Kidney (tissue), 14 donors: ENCODE data around the gene WFS1. TPM values are rescaled to one million over a fixed set of nuclear protein-coding genes. Genes with fewer than 3 reads are reported as not detected.
A peak's percentile ranks its signal among the peaks of the same experiment; 100 is the strongest.

ENCODE experiments used
- DNase-seq, 5 donors: peaks; one replicate each; pipeline ENCODE4 v3.0.0-alpha.2; 2013 to 2020
- FAIRE-seq: peaks from 2 replicates; lab custom pipeline; 2012; peaks lifted over from hg19 to GRCh38; lab: Jason Lieb, UNC
- H3K27ac ChIP-seq, 2 donors: one replicate each; pipeline ENCODE4 v1.7.0; 2013; ENCODE audit warnings: low read depth in 2 of 2, low read length in 2 of 2, inconsistent platforms in 1 of 2
- H3K27me3 ChIP-seq: one replicate; pipeline ENCODE4 v1.7.1; 2013; ENCODE audit warnings: low read length, inconsistent platforms; ENCODE audit not compliant: control insufficient read depth, insufficient read depth
- H3K36me3 ChIP-seq, 3 donors: one replicate each; pipeline versions ENCODE4 v1.7.0 to v1.7.1; 2013; ENCODE audit warnings: low read length in 3 of 3, control low read depth in 1 of 3, inconsistent platforms in 1 of 3; ENCODE audit not compliant: insufficient read depth in 3 of 3, control insufficient read depth in 2 of 3
- H3K4me1 ChIP-seq, 3 donors: one replicate each; pipeline versions ENCODE4 v1.7.0 to v1.7.1; 2013; ENCODE audit warnings: low read length in 3 of 3, inconsistent platforms in 1 of 3, low read depth in 1 of 3; ENCODE audit not compliant: control insufficient read depth in 2 of 3, insufficient read depth in 2 of 3
- H3K4me3 ChIP-seq, 3 donors: one replicate each; pipeline versions ENCODE4 v1.7.0 to v1.8.1; 2013; ENCODE audit warnings: low read length in 3 of 3, control low read depth in 1 of 3, inconsistent platforms in 1 of 3
- H3K9ac ChIP-seq, 3 donors: one replicate each; pipeline versions ENCODE4 v1.7.0 to v1.7.1; 2013; ENCODE audit warnings: low read length in 3 of 3, control low read depth in 1 of 3, inconsistent platforms in 1 of 3
- H3K9me3 ChIP-seq, 3 donors: one replicate each; pipeline versions ENCODE4 v1.7.0 to v1.7.1; 2013; ENCODE audit warnings: low read length in 3 of 3, control low read depth in 1 of 3, inconsistent platforms in 1 of 3; ENCODE audit not compliant: control insufficient read depth in 2 of 3, insufficient read depth in 1 of 3
- CTCF ChIP-seq: IDR thresholded peaks from 3 replicates; pipeline ENCODE4 v1.5.1; 2012; ENCODE audit warnings: mild to moderate bottlenecking, moderate library complexity, borderline replicate concordance; ENCODE audit not compliant: insufficient read depth; ENCODE audit errors: extremely low read depth
- intact Hi-C: fragments of 100-400 bp; cut with DNase I; formaldehyde crosslinking; loops from one replicate; pipeline ENCODE4 v1.11.1; 2022
- polyA plus RNA-seq: library from polyadenylated mRNA; stranded (reverse); fragments of 350-450 nt; fragmentation: Illumina TruSeq; extraction: RNeasy Lipid Tissue Mini Kit (QIAGEN cat#74804); gene quantifications from one replicate; pipeline ENCODE4 v1.2.3, GENCODE V29; 2014; ENCODE audit warnings: low read depth, low replicate concordance; ENCODE audit not compliant: insufficient read depth
- total RNA-seq: library from RNA; stranded (reverse); fragmentation: NEBNext Ultra II Directional; extraction: Animal tissue kit (Norgen Biotek cat#: 25700); gene quantifications from one replicate; pipeline ENCODE4 v1.2.1, GENCODE V29; 2021
- donor health status: control.
- donor health status: control.
- donor health status: control.
- donor health status: control.
- donor health status: control.
- donor health status: DM: yes; HTN: yes; CAD: no.
- donor health status: Normal renal cell carcinoma (clear cell type).

WFS1 gene
- total and polyA plus RNA-seq, 2 donors from 2014 or later: 20.8 to 31.4 TPM

DNA sequence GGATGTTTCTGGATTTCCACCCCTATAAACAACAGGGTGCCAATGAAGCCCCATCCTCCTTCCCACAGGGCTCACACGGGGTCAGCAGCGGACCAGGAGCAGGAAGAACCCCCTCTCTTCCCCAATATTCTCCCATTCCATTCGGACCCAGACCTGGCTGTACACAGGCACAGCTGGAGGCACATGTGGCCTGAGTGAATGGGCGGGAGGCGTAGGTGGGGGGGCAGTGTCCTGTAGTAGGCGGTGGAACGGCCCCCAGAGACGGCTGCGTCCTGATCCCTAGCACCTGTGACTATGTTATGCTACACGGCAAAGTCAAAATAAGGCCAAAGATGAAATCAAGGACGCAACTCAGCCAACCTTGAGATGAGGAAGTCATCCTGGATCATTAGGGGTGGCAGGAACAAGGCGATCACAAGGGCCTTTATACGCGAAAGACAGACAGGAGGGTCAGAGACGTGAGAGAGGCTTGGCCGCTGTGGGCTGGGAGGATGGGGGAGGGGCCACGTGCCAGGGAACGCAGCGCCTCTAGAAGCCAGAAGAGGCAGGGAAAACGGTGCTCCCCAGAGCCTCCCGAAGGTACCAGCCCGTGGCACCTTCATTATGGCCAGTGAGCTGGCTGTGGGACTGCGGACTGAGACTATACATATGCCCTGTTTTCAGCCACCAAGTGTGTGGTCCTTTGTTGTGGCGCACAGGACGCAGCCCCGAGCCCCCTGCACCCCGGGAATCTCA is 75.6 kb downstream of the WFS1 start:
- Histone ChIP-seq H3K4me3 (no peak overlapping the region), H3K36me3 (no peaks in the 10 kb centered on the region), H3K9me3 (no peaks in the 10 kb centered on the region), H3K4me1 (no peaks in the 10 kb centered on the region), H3K9ac (no peak overlapping the region), H3K27me3 (no peaks in the 10 kb centered on the region), H3K27ac (no peak overlapping the region)
- FAIRE-seq (no peak), DNase-seq (peak in 1 of 5 donors; percentile 12)
- intact Hi-C loops: no loop called here
- no peak for TF ChIP-seq CTCF

DNA sequence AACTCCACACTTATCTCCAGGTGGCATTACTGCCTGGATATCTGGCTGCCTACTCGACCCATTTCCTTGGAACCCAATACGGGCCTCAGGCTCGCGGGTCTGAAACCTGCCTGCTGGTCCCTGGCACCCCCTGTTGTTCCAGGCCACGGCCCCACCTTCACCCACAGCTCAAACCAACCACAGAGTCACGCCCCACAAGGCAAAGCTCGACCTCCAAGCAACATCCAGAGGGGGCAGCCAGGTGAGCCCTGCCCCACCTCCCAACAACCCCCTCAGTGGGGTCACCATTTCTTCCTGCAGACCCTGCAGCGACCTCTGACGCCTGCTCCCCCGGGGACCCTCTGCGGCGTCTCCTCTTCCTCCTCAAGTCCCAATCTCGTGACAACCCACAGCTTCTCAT is 76.2 kb downstream of the WFS1 start:
- DNase-seq: peak in 1 of 5 donors; percentile 39
- no peak overlapping the region for H3K4me3 ChIP-seq
- no peaks in the 10 kb centered on the region for H3K27me3 ChIP-seq
- intact Hi-C loops: no loop called here
- no peak for TF ChIP-seq CTCF
- H3K36me3 ChIP-seq: no peaks in the 10 kb centered on the region
- no peak for FAIRE-seq
- no peak overlapping the region for H3K9ac ChIP-seq
- H3K27ac ChIP-seq: no peak overlapping the region
- no peaks in the 10 kb centered on the region for H3K9me3 ChIP-seq
- no peaks in the 10 kb centered on the region for H3K4me1 ChIP-seq

- Histone ChIP-seq H3K27me3 (no peaks in the 10 kb centered on the region), H3K4me3 (no peak overlapping the region), H3K9ac (no peak overlapping the region), H3K9me3 (no peaks in the 10 kb centered on the region), H3K4me1 (no peaks in the 10 kb centered on the region), H3K27ac (no peak overlapping the region), H3K36me3 (no peaks in the 10 kb centered on the region)
- no peak for TF ChIP-seq CTCF
- DNase-seq (no peak), FAIRE-seq (no peak)
- intact Hi-C loops: no loop called here
Observed at GRCh38 chr4:6346373-6347110, 76.9 kb downstream of the WFS1 start.
